ENCODE measurements around the gene DBH.

Gene DBH

GRCh38 chr9:133679056-133679455 lies 42.9 kb downstream of the DBH start:
- TF ChIP-seq CTCF (IDR thresholded peaks at IDR 0.05; ENCODE audit: insufficient read depth, low read length) (no peak), POLR2AphosphoS5 (IDR thresholded peaks at IDR 0.05; ENCODE audit: low read depth) (no peak), SPI1 (IDR thresholded peaks at IDR 0.05; ENCODE audit: borderline replicate concordance, low read depth) (no peak), REST (IDR thresholded peaks at IDR 0.05; ENCODE audit: insufficient replicate concordance, low read depth) (no peak), GABPA (IDR thresholded peaks at IDR 0.05; ENCODE audit: low read depth) (no peak)
- no peak overlapping the region for H3K4me3 ChIP-seq (replicated peaks; ENCODE audit: insufficient read depth, low read length)
- no peak overlapping the region for H3K27ac ChIP-seq (replicated peaks)
- H3K27me3 ChIP-seq (ENCODE audit: insufficient read depth, poor library complexity, severe bottlenecking): no peaks in the 10 kb centered on the region
- no peak for DNase-seq (ENCODE audit: low read depth in 1 of 2, low spot score in 1 of 2)

- no peak overlapping the region for H3K4me3 ChIP-seq (replicated peaks; ENCODE audit: insufficient read depth, low read length)
- no peaks in the 10 kb centered on the region for H3K27me3 ChIP-seq (ENCODE audit: insufficient read depth, poor library complexity, severe bottlenecking)
- DNase-seq (ENCODE audit: low read depth in 1 of 2, low spot score in 1 of 2): no peak
- TF ChIP-seq SPI1 (IDR thresholded peaks at IDR 0.05; ENCODE audit: borderline replicate concordance, low read depth) (no peak), POLR2AphosphoS5 (IDR thresholded peaks at IDR 0.05; ENCODE audit: low read depth) (no peak), CTCF (IDR thresholded peaks at IDR 0.05; ENCODE audit: insufficient read depth, low read length) (no peak), GABPA (IDR thresholded peaks at IDR 0.05; ENCODE audit: low read depth) (no peak), REST (IDR thresholded peaks at IDR 0.05; ENCODE audit: insufficient replicate concordance, low read depth) (no peak)
- no peak overlapping the region for H3K27ac ChIP-seq (replicated peaks)
These were observed 43.4 kb downstream of the DBH start for GRCh38 chr9:133679466-133680061.

GRCh38 chr9:133680250-133680975 lies 44.2 kb downstream of the DBH start:
- Histone ChIP-seq H3K27ac (replicated peaks) (no peak overlapping the region), H3K27me3 (ENCODE audit: insufficient read depth, poor library complexity, severe bottlenecking) (no peaks in the 10 kb centered on the region), H3K4me3 (replicated peaks; ENCODE audit: insufficient read depth, low read length) (no peak overlapping the region)
- DNase-seq (ENCODE audit: low read depth in 1 of 2, low spot score in 1 of 2): no peak
- TF ChIP-seq SPI1 (IDR thresholded peaks at IDR 0.05; ENCODE audit: borderline replicate concordance, low read depth): no peak
- TF ChIP-seq REST (IDR thresholded peaks at IDR 0.05; ENCODE audit: insufficient replicate concordance, low read depth): no peak
- no peak for TF ChIP-seq GABPA (IDR thresholded peaks at IDR 0.05; ENCODE audit: low read depth)
- no peak for TF ChIP-seq POLR2AphosphoS5 (IDR thresholded peaks at IDR 0.05; ENCODE audit: low read depth)
- no peak for TF ChIP-seq CTCF (IDR thresholded peaks at IDR 0.05; ENCODE audit: insufficient read depth, low read length)
